ENCODE results near the gene AP3S1. TPM values are rescaled to one million over a fixed set of nuclear protein-coding genes. Genes with fewer than 3 reads are reported as not detected.
A peak's percentile ranks its signal among the peaks of the same experiment; 100 is the strongest.

AP3S1 gene
- total and polyA plus RNA-seq, 9 donors, result 49.6 to 176 (median 87.2) TPM

DNA sequence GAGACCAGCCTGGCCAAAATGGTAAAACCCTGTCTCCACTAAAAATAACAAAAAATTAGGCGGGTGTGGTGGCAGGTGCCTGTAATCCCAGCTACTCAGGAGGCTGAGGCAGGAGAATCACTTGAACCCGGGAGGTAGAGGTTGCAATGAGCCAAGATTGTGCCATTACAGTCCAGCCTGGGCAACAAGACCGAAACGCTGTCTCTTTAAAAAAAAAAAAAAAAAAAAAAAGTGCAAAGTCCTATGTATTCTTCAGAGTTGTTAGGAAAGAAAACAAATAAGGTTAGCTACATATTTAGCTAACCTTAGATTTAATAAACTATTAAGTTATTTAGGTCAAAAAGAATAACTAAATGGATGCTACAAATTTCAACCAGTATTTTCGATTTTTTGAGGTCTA lies 11.8 kb upstream of the AP3S1 start:
- Histone ChIP-seq H3K36me3 (no peaks in the 10 kb centered on the region), H3K4me3 (no peak overlapping the region), H3K27me3 (no peaks in the 10 kb centered on the region), H3K27ac (no peak overlapping the region), H3K9me3 (no peaks in the 10 kb centered on the region), H3K4me1 (ENCODE audit: insufficient read depth) (no peaks in the 10 kb centered on the region)
- WGBS, 3 donors, result 93 to 97% (median 95%) methylated on average over 5 of the region's 5 CpGs
- TF ChIP-seq POLR2A (IDR thresholded peaks at IDR 0.05) (no peak), EP300 (IDR thresholded peaks at IDR 0.05) (no peak)
- TF ChIP-seq, protein P1, sequence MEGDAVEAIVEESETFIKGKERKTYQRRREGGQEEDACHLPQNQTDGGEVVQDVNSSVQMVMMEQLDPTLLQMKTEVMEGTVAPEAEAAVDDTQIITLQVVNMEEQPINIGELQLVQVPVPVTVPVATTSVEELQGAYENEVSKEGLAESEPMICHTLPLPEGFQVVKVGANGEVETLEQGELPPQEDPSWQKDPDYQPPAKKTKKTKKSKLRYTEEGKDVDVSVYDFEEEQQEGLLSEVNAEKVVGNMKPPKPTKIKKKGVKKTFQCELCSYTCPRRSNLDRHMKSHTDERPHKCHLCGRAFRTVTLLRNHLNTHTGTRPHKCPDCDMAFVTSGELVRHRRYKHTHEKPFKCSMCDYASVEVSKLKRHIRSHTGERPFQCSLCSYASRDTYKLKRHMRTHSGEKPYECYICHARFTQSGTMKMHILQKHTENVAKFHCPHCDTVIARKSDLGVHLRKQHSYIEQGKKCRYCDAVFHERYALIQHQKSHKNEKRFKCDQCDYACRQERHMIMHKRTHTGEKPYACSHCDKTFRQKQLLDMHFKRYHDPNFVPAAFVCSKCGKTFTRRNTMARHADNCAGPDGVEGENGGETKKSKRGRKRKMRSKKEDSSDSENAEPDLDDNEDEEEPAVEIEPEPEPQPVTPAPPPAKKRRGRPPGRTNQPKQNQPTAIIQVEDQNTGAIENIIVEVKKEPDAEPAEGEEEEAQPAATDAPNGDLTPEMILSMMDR (IDR thresholded peaks at IDR 0.05), result no peak
- intact Hi-C loops (cut with DNase I), result no loop called here
- no peak for DNase-seq

DNA sequence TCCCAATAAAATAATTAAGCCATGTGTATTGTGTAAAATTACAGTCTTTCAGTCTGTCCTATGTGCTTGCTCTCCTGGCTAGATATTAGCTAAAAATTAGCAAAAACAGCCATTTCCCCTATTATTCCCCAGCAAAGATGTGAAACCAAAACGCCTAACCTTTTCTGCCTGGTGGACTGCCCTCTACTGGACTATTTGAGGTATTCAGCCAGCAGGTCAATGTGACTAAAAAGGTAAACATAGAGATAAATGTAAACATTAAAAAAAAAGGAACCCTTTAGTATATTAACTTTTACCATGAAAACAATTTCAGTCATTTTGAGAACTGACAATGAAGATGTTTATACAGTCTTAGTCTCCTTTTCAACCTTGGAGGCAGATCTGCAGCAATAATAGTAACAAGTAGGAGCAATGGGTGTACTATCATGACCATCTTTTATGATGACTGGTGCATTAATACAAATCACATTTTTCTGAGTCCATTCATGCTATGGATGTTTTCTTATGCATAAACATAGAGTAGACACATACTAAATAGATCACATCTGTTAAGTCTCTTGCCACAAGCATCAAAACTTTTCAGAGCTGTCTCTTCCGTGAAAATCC lies 10.5 kb upstream of the AP3S1 start:
- no peaks in the 10 kb centered on the region for H3K9me3 ChIP-seq
- no peak overlapping the region for H3K4me3 ChIP-seq
- H3K36me3 ChIP-seq, result no peaks in the 10 kb centered on the region
- TF ChIP-seq, protein P1 (IDR thresholded peaks at IDR 0.05), result peak; percentile 48 to 52 (median 50)
- TF ChIP-seq EP300 (IDR thresholded peaks at IDR 0.05), result no peak
- no peaks in the 10 kb centered on the region for H3K4me1 ChIP-seq (ENCODE audit: insufficient read depth)
- intact Hi-C loops (cut with DNase I), result no loop called here
- H3K27me3 ChIP-seq, result no peaks in the 10 kb centered on the region
- peak in 1 of 5 donors; percentile 32 for DNase-seq
- WGBS, 3 donors, result 50 to 56% (median 52%) methylated on average over 2 of the region's 2 CpGs
- no peak overlapping the region for H3K27ac ChIP-seq

DNA sequence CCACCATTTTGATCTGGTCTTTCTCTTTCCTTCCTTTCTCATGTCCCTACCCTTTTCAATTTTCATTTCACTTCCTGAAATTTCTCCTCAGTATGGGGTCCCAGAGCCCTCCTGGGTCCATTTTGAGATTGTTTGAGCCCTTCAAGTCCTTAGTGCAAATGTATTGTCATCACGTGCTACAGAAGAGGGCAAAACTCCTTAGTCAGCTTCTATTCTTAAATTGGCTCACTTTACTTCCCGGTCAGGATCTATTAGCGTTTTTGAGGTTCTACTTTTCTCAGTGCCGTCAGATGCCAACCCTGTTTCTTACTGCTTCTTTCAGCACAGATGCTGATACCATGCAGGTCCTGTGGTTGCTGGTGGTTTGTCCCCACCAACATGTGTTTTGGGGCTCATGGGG lies 6.3 kb upstream of the AP3S1 start:
- DNase-seq, result no peak
- no peak overlapping the region for H3K4me3 ChIP-seq
- TF ChIP-seq EP300 (IDR thresholded peaks at IDR 0.05), result no peak
- no peak for TF ChIP-seq POLR2A (IDR thresholded peaks at IDR 0.05)
- TF ChIP-seq, protein P1 (IDR thresholded peaks at IDR 0.05), result no peak
- H3K4me1 ChIP-seq (ENCODE audit: insufficient read depth), result peaks cover 6% of the 10 kb centered on the region
- no peak overlapping the region for H3K27ac ChIP-seq
- H3K27me3 ChIP-seq, result no peaks in the 10 kb centered on the region
- intact Hi-C loops (cut with DNase I), result no loop called here
- WGBS, 3 donors, result 89 to 96% (median 92%) methylated on average over 4 of the region's 4 CpGs
- no peaks in the 10 kb centered on the region for H3K9me3 ChIP-seq
- H3K36me3 ChIP-seq, result no peaks in the 10 kb centered on the region

DNA sequence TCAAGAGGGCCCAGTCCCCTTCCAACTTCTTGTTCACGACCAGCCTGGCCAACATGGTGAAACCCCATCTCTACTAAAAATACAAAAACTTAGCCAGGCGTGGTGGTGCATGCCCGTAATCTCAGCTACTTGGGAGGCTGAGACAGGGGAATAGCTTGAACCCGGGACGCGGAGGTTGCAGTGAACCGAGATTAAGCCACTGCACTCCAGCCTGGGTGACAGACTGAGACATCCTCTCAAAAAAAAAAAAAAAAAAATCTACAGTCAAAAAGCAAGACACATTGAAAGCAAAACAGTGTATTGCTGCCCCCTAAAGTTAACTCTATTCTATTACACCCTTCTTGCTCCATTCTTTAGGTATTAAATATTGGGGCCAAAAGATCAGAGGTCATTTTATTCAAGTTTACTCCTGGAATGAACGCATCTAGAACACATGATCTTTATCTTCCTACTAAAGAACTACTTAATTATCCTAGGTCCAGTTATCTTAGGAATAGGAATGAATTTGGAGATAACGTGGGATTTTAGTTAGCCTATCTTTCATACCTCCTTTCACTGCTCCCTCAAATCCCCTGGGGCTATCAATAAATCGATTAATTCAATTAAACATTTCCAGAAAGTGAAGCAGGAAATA lies 2.7 kb upstream of the AP3S1 start:
- no peaks in the 10 kb centered on the region for H3K9me3 ChIP-seq
- peaks cover 9% of the 10 kb centered on the region for H3K4me1 ChIP-seq (ENCODE audit: insufficient read depth)
- 32 to 45% (median 37%) methylated on average over 10 of the region's 10 CpGs for WGBS, 3 donors
- TF ChIP-seq EP300 (IDR thresholded peaks at IDR 0.05), result no peak
- TF ChIP-seq, protein P1 (IDR thresholded peaks at IDR 0.05), result peak in 2 of 3 donors; percentile 31 to 53
- no peak for TF ChIP-seq POLR2A (IDR thresholded peaks at IDR 0.05)
- intact Hi-C loops (cut with DNase I), result no loop called here
- H3K4me3 ChIP-seq, result no peak overlapping the region
- H3K36me3 ChIP-seq, result no peaks in the 10 kb centered on the region
- H3K27me3 ChIP-seq, result no peaks in the 10 kb centered on the region
- no peak overlapping the region for H3K27ac ChIP-seq
- peak in 1 of 5 donors; percentile 20 for DNase-seq

Data from ovary (tissue), 9 donors.